ENCODE results near the gene GGN. TPM values are rescaled to one million over a fixed set of nuclear protein-coding genes. Genes with fewer than 3 reads are reported as not detected.

Gene GGN
- total and polyA plus RNA-seq, 9 of the 15 experiments (the other 6 are each of a cell fraction or from before 2014, with no cell fraction given), result 0.15 to 0.33 TPM; not detected in 7

DNA sequence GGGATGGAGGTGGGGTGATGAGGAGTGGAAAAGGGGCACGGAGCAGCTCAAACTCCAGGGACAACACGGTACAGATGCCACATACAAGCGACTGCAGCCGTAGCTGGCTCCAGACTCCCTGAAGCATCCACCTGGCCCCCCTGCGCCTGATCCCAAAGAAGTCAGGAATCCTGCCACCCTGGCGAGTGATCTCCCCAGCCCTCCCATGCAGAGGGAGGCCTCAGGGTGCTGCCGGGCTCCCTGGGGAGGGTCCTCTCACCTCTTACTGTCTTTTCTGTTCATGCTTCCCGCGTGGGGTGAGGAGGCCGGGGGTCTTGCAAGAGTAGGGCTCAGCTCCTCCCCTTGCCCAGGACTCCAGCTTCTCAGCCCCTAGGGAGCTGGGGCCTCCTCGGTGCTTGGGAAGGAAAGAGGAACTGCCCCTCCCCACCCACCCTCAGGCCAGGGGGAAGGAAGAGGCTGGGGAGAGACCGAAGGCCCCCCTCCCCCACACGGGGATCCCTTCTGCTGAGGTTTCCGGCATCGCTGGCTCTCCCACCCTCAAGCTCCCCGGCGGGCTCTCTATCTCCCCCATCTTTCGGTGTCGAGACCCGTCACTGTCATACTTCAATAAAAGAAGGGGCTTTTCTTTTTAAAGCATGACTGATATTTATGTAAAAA is 38.1 kb upstream of the GGN start, which contains the start of gene RASGRP4 (continued):
- TF ChIP-seq ZBTB40 (IDR thresholded peaks at IDR 0.05), result peak; percentile 40; the same call in 1 of the 2 replicates
- no peak for TF ChIP-seq ZBTB40 (CRISPR knock-in tag; IDR thresholded peaks at IDR 0.05)
- peak; percentile 90 for TF ChIP-seq ZBTB7A (IDR thresholded peaks at IDR 0.05; ENCODE audit: borderline replicate concordance, control insufficient read depth, low read depth, low read length)
- TF ChIP-seq POLR2G (IDR thresholded peaks at IDR 0.05; ENCODE audit: low read depth, low read length), result 0 out of 2 replicates have a peak, but pooled peaks have one; percentile 41
- TF ChIP-seq GABPA (tag; conservative IDR thresholded peaks at IDR 0.05; ENCODE audit: low read depth), result peak; percentile 59
- peak; percentile 28; the same call in 1 of the 2 replicates for TF ChIP-seq ARID1B (IDR thresholded peaks at IDR 0.05)
- TF ChIP-seq ZNF766 (CRISPR knock-in tag; conservative IDR thresholded peaks at IDR 0.05), result no peak
- no peak for TF ChIP-seq MEF2D (tag; conservative IDR thresholded peaks at IDR 0.05; ENCODE audit: low read depth)
- TF ChIP-seq SMARCA4 (IDR thresholded peaks at IDR 0.05), result peak; percentile 47
- peak in 1 of 2 experiments; percentile 41; a peak in 1 of 4 replicates for TF ChIP-seq RCOR1 (IDR thresholded peaks at IDR 0.05; ENCODE audit: borderline replicate concordance in 1 of 2, low read depth in 2 of 2, low read length in 2 of 2)
- no peak for TF ChIP-seq FUS (optimal IDR thresholded peaks at IDR 0.05; ENCODE audit: low read depth, low read length)
- TF ChIP-seq ZBED1 (IDR thresholded peaks at IDR 0.05), result no peak
- no peak for TF ChIP-seq SNRNP70 (optimal IDR thresholded peaks at IDR 0.05; ENCODE audit: low read depth, low read length)
- peak; percentile 53; the same call in 1 of the 2 replicates for TF ChIP-seq DPF2 (IDR thresholded peaks at IDR 0.05)
- TF ChIP-seq CEBPZ (IDR thresholded peaks at IDR 0.05; ENCODE audit: borderline replicate concordance, low read depth, low read length), result no peak
- no peak for TF ChIP-seq ZNF212 (CRISPR knock-in tag; IDR thresholded peaks at IDR 0.05)
- no peak for TF ChIP-seq ZNF695 (CRISPR knock-in tag; IDR thresholded peaks at IDR 0.05)

Data from K562 (cell line).